HEK293T (cell line): ENCODE measurements around the gene SNED1.

Experiments used
- CTCF ChIA-PET: fragments of 350-600 bp; formaldehyde crosslinking; extraction: SDS; loops from one replicate; lab custom pipeline; 2021; ENCODE audit warnings: antibody characterized with exemption, inconsistent platforms; lab: Yijun Ruan, JAX
- POLR2A ChIA-PET: fragments of 350-600 bp; formaldehyde crosslinking; extraction: SDS; loops from one replicate; lab custom pipeline; 2020; ENCODE audit warnings: antibody characterized with exemption, inconsistent platforms; lab: Yijun Ruan, JAX
- DNase-seq: peaks from one replicate; pipeline ENCODE4 v3.0.0; 2012; ENCODE audit warnings: mixed read lengths; ENCODE audit errors: extremely low spot score
- ARNT ChIP-seq: fragments of 450-650 bp; IDR thresholded peaks from 2 replicates; pipeline ENCODE4 v1.6.1; 2017; ENCODE audit warnings: mild to moderate bottlenecking
- BHLHE40 ChIP-seq: fragments of 450-650 bp; IDR thresholded peaks from 2 replicates; pipeline ENCODE4 v1.6.1; 2016; ENCODE audit warnings: mild to moderate bottlenecking, moderate library complexity, borderline replicate concordance
- CTBP1 ChIP-seq: fragments of 450-650 bp; IDR thresholded peaks from 2 replicates; pipeline ENCODE4 v1.6.1; 2016; ENCODE audit warnings: borderline replicate concordance
- ELF4 ChIP-seq: fragments of 450-650 bp; IDR thresholded peaks from 2 replicates; pipeline ENCODE4 v1.6.1; 2017; ENCODE audit warnings: antibody characterized with exemption
- FOXA1 ChIP-seq: fragments of 450-650 bp; IDR thresholded peaks from 2 replicates; pipeline ENCODE4 v1.6.1; 2016; ENCODE audit warnings: mild to moderate bottlenecking
- FOXK2 ChIP-seq: fragments of 450-650 bp; IDR thresholded peaks from 2 replicates; pipeline ENCODE4 v1.6.1; 2016; ENCODE audit warnings: mild to moderate bottlenecking
- FOXM1 ChIP-seq: fragments of 450-650 bp; IDR thresholded peaks from 2 replicates; pipeline ENCODE4 v1.6.1; 2017; ENCODE audit warnings: mild to moderate bottlenecking, borderline replicate concordance
- HDGF ChIP-seq: fragments of 450-650 bp; IDR thresholded peaks from 2 replicates; pipeline ENCODE4 v1.6.1; 2017; ENCODE audit warnings: antibody characterized with exemption, borderline replicate concordance
- L3MBTL2 ChIP-seq: fragments of 450-650 bp; conservative IDR thresholded peaks from 2 replicates; pipeline ENCODE4 v1.6.1; 2016; ENCODE audit warnings: mild to moderate bottlenecking
- LEF1 ChIP-seq: fragments of 450-650 bp; IDR thresholded peaks from 2 replicates; pipeline ENCODE4 v1.6.1; 2017; ENCODE audit warnings: mild to moderate bottlenecking, borderline replicate concordance
- NFRKB ChIP-seq: fragments of 450-650 bp; IDR thresholded peaks from 2 replicates; pipeline ENCODE4 v1.6.1; 2016; ENCODE audit warnings: mild to moderate bottlenecking, moderate library complexity
- SP1 ChIP-seq: fragments of 450-650 bp; IDR thresholded peaks from 2 replicates; pipeline ENCODE4 v1.6.1; 2017
- SUZ12 ChIP-seq: fragments of 450-650 bp; IDR thresholded peaks from 2 replicates; pipeline ENCODE4 v1.6.1; 2016; ENCODE audit warnings: mild to moderate bottlenecking
- TARDBP ChIP-seq: fragments of 450-650 bp; IDR thresholded peaks from 2 replicates; pipeline ENCODE4 v1.6.1; 2016
- ZNF384 ChIP-seq: fragments of 450-650 bp; IDR thresholded peaks from 2 replicates; pipeline ENCODE4 v1.6.1; 2016
- TF ChIP-seq, protein P1 (sequence below): fragments of 450-650 bp; IDR thresholded peaks from 2 replicates; pipeline ENCODE4 v1.6.1; 2016

Gene SNED1

GRCh38 chr2:241070811-241071676 is 72.6 kb downstream of the SNED1 start:
- CTCF ChIA-PET = no interaction called here
- no peak for DNase-seq
- TF ChIP-seq TARDBP (no peak), HDGF (no peak)
- POLR2A ChIA-PET = no interaction called here

- ChIA-PET POLR2A (no interaction called here), CTCF (no interaction called here)
- no peak for TF ChIP-seq SUZ12
- no peak for TF ChIP-seq ELF4
- no peak for TF ChIP-seq HDGF
- TF ChIP-seq BHLHE40 = no peak
- TF ChIP-seq NFRKB = no peak
- no peak for TF ChIP-seq LEF1
- no peak for TF ChIP-seq ZNF384
- TF ChIP-seq FOXK2 = no peak
- TF ChIP-seq FOXM1 = no peak
- no peak for TF ChIP-seq CTBP1
- no peak for TF ChIP-seq SP1
- TF ChIP-seq FOXA1 = no peak
- TF ChIP-seq, protein P1, sequence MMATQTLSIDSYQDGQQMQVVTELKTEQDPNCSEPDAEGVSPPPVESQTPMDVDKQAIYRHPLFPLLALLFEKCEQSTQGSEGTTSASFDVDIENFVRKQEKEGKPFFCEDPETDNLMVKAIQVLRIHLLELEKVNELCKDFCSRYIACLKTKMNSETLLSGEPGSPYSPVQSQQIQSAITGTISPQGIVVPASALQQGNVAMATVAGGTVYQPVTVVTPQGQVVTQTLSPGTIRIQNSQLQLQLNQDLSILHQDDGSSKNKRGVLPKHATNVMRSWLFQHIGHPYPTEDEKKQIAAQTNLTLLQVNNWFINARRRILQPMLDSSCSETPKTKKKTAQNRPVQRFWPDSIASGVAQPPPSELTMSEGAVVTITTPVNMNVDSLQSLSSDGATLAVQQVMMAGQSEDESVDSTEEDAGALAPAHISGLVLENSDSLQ = no peak
- TF ChIP-seq ARNT = no peak
- TF ChIP-seq TARDBP = no peak
- no peak for TF ChIP-seq L3MBTL2
- no peak for DNase-seq
Measured at GRCh38 chr2:241071677-241072111, 73.3 kb downstream of the SNED1 start.

DNA sequence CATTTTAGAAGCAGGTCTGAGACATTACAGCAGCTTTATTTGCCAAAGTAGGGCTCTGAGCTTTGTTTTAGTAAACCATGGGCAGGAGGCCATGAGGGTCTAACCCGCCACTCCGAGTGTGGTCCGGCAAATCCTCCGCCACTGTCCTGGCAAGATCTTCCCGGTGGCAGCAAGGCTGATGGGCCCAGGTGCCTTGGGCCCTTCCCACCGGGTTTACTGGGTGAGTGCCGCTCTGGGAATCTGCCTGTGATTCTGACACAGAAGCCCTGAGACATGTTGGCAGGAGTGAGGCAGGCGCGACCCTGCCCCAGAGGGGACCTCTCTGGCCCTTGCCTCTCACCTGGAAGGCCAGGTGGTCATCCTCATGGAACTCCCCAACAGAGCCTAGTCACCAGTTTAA is 73.7 kb downstream of the SNED1 start:
- ChIA-PET POLR2A (no interaction called here), CTCF (no interaction called here)

DNA sequence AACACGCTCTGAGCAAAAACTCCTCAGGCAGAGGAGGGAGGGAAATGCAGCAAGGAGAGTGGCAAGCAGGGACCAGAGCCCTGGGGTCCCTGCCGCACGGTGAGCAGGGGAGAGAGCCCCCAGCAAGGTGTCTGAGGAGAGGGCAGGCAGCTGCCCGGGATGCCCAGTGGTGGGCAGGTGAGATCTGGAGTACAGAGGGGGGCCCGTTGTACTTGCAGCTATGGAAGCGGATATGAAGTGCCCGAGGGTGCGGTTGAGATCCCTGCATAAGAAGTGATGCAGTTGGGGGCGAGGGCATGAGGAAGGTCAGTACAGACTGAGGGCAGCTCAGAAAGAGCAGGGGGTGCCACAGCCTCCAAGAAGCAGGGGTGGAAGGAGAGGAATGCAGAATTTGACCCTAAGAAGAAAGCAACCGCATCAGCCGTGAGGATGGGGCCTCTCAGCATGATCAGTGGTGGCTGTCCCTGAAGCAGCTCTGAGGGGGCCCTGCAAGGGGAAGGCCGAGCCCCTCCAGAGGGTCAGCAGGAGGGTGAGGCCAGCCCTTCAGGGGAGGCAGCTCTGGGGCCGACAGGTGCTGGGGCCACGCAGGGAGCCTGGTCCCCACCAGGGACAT is 74.2 kb downstream of the SNED1 start:
- POLR2A ChIA-PET = no interaction called here

More for the DNA sequence above, 73.7 kb downstream of the SNED1 start:
- DNase-seq = no peak
- TF ChIP-seq, protein P1 = no peak
- TF ChIP-seq NFRKB = no peak
- TF ChIP-seq SUZ12 = no peak
- no peak for TF ChIP-seq FOXA1
- TF ChIP-seq SP1 = no peak
- no peak for TF ChIP-seq FOXK2
- TF ChIP-seq LEF1 = no peak

DNA sequence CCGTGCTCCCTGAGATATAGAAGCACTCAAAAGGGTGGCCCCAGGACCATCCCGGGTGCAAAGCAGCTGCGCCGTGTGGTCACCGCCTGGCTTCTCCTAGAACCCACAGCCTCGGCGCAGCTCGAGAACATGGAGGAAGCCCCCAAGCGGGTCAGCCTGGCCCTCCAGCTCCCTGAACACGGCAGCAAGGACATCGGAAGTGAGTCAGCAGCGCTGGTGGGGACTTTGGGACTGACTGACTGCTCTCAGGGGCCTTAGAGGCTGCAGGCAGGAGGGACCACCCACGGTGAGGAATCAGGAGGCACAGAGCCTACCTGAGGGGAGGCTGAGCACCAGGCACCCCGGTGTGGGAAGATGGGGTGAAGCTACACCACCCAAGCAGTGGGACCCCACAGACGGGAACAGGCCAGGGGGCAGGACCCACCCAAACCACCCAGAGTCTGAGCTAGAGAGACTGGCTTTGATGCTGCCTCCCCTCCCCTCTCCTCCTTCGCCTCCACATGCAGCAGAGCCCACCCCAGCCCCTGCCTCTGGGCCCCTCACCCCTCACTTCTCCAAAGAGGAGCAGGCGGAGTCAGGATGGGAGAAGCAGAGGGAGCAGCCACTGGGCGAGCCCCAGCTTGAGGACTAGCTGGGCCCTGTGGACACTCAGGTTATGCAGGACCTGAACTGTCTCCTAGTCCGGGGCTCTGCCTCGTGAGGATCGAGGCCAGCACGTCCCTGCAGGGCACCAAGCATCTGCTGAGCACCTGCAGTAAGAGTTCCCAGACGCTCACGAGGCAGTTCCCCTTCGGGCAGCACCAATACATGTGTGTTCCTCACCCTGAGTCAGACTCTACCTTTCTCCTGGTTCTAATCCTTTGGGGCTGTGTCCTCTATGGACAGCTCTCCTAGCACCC is 75.0 kb downstream of the SNED1 start:
- no peak for DNase-seq
- ChIA-PET POLR2A (no interaction called here), CTCF (interaction anchor here (1.2 kb wide), 1 partner anchor 24 kb away, joined by 4 read pairs; no protein-coding TSS in a partner anchor)
- TF ChIP-seq ZNF384 (no peak), FOXM1 (no peak), SUZ12 (no peak), ARNT (no peak), TARDBP (no peak), L3MBTL2 (no peak), LEF1 (no peak), FOXA1 (no peak), FOXK2 (no peak), CTBP1 (no peak), SP1 (no peak), ELF4 (no peak)
- TF ChIP-seq, protein P1 = no peak

More for the DNA sequence above, 74.2 kb downstream of the SNED1 start:
- no peak for DNase-seq
- CTCF ChIA-PET = interaction anchor here (1.2 kb wide), 1 partner anchor 24 kb away, joined by 4 read pairs; no protein-coding TSS in a partner anchor
- no peak for TF ChIP-seq LEF1
- TF ChIP-seq CTBP1 = no peak
- TF ChIP-seq BHLHE40 = no peak
- no peak for TF ChIP-seq L3MBTL2
- TF ChIP-seq ZNF384 = no peak
- TF ChIP-seq ARNT = no peak
- TF ChIP-seq, protein P1 = no peak
- no peak for TF ChIP-seq FOXK2
- no peak for TF ChIP-seq TARDBP
- TF ChIP-seq NFRKB = no peak
